ENCODE results near the gene GFOD1. TPM values are rescaled to one million over a fixed set of nuclear protein-coding genes. Genes with fewer than 3 reads are reported as not detected.

Gene GFOD1
- total RNA-seq, 2 donors from 2014 or later = 23.8 to 25.3 TPM

- ATAC-seq (ENCODE audit: insufficient number of reproducible peaks, low FRiP score, low read depth) (no peak), DNase-seq (ENCODE audit: low spot score) (no peak)
- H3K27ac ChIP-seq = no peak overlapping the region
- H3K36me3 ChIP-seq = no peaks in the 10 kb centered on the region
- H3K27me3 ChIP-seq (replicated peaks; ENCODE audit: insufficient read depth) = no peaks in the 10 kb centered on the region
- H3K4me3 ChIP-seq = no peak overlapping the region
- H3K9me3 ChIP-seq = no peaks in the 10 kb centered on the region
- peaks cover 22 to 39% of the 10 kb centered on the region in 2 donors for H3K4me1 ChIP-seq (ENCODE audit: control insufficient read depth in 1 of 2, low read depth in 2 of 2)
- TF ChIP-seq, protein P1, sequence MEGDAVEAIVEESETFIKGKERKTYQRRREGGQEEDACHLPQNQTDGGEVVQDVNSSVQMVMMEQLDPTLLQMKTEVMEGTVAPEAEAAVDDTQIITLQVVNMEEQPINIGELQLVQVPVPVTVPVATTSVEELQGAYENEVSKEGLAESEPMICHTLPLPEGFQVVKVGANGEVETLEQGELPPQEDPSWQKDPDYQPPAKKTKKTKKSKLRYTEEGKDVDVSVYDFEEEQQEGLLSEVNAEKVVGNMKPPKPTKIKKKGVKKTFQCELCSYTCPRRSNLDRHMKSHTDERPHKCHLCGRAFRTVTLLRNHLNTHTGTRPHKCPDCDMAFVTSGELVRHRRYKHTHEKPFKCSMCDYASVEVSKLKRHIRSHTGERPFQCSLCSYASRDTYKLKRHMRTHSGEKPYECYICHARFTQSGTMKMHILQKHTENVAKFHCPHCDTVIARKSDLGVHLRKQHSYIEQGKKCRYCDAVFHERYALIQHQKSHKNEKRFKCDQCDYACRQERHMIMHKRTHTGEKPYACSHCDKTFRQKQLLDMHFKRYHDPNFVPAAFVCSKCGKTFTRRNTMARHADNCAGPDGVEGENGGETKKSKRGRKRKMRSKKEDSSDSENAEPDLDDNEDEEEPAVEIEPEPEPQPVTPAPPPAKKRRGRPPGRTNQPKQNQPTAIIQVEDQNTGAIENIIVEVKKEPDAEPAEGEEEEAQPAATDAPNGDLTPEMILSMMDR (IDR thresholded peaks at IDR 0.05) = no peak
Measured at GRCh38 chr6:13451181-13451895, 36.1 kb downstream of the GFOD1 start.

DNA sequence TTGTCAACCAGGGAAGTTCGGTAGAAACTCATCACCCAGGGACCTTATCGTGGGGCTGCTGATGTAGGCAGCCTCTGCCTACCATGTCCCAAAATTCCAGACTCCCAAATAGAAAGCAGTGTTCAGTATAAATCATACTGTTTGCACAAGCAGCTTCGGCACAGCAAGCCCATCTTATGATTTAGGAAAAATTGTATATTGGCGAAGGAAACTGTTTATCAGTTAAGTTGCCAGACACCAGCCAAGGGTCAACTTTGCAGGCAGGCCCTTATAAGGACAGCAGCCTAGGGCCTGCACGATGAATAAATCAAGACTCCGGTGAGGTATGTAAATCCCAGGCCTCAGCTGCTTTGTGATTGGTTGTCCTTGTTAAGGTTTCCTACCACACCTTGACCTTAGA is 36.8 kb downstream of the GFOD1 start:
- Histone ChIP-seq H3K9me3 (no peaks in the 10 kb centered on the region), H3K36me3 (no peaks in the 10 kb centered on the region), H3K27me3 (replicated peaks; ENCODE audit: insufficient read depth) (no peaks in the 10 kb centered on the region), H3K4me1 (ENCODE audit: control insufficient read depth in 1 of 2, low read depth in 2 of 2) (peaks cover 24 to 43% of the 10 kb centered on the region in 2 donors), H3K4me3 (no peak overlapping the region), H3K27ac (no peak overlapping the region)
- no peak for DNase-seq (ENCODE audit: low spot score)
- ATAC-seq (ENCODE audit: insufficient number of reproducible peaks, low FRiP score, low read depth) = no peak
- TF ChIP-seq, protein P1 (IDR thresholded peaks at IDR 0.05) = no peak

DNA sequence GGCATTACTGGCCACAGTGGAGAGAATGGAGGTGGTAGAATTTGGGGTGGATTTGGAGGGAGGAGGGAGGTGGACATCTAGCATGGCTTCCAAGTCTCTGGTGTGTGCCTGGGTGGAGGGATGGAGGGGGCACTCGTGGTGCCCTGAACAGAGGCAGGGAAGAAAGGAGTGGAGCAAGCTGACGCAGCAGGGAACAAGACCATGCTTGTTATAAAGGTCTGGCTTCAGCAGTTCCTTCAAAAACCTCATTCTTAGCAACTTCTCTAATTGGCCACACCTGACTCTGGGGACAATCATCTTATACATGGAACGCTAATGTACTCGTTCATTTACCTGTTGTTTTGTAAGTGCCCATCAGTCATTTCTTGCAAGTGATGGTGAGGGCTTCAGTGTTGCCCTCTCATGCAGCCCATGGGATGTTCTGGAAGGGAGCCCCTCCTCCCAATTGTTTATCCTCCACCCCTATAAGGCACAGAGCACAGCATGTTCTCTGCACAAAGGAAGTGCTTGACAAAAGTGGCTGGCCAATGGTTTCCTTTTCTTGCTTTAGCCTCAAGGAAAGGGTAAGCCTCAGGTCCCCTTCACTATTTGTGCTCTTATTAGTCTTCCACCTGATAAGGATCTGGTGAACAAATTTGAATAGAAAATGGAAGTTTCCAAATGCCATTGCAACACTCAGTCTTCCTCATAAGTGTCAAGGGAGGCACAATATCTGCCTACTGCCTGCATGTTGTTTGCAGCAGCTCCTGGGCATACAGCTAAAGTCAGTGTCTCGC is 39.3 kb downstream of the GFOD1 start:
- TF ChIP-seq, protein P1 (IDR thresholded peaks at IDR 0.05) = no peak

GRCh38 chr6:13446381-13446780 is 41.0 kb downstream of the GFOD1 start:
- H3K36me3 ChIP-seq = no peaks in the 10 kb centered on the region
- ATAC-seq (ENCODE audit: insufficient number of reproducible peaks, low FRiP score, low read depth) (no peak), DNase-seq (ENCODE audit: low spot score) (no peak)
- H3K4me3 ChIP-seq = no peak overlapping the region
- no peaks in the 10 kb centered on the region for H3K27me3 ChIP-seq (replicated peaks; ENCODE audit: insufficient read depth)
- peaks cover 21 to 32% of the 10 kb centered on the region in 2 donors for H3K4me1 ChIP-seq (ENCODE audit: control insufficient read depth in 1 of 2, low read depth in 2 of 2)
- peak overlapping the region in 1 of 2 donors; percentile 49 for H3K27ac ChIP-seq
- TF ChIP-seq, protein P1 (IDR thresholded peaks at IDR 0.05) = no peak
- no peaks in the 10 kb centered on the region for H3K9me3 ChIP-seq

More for the DNA sequence above, 39.3 kb downstream of the GFOD1 start:
- Histone ChIP-seq H3K27ac (peak overlapping the region; percentile 41 to 49), H3K9me3 (no peaks in the 10 kb centered on the region), H3K36me3 (no peaks in the 10 kb centered on the region), H3K4me1 (ENCODE audit: control insufficient read depth in 1 of 2, low read depth in 2 of 2) (peaks cover 21 to 32% of the 10 kb centered on the region in 2 donors), H3K27me3 (replicated peaks; ENCODE audit: insufficient read depth) (no peaks in the 10 kb centered on the region), H3K4me3 (no peak overlapping the region)
- no peak for DNase-seq (ENCODE audit: low spot score)
- no peak for ATAC-seq (ENCODE audit: insufficient number of reproducible peaks, low FRiP score, low read depth)

- ATAC-seq (ENCODE audit: insufficient number of reproducible peaks, low FRiP score, low read depth) = no peak
- H3K27ac ChIP-seq = peak overlapping the region in 1 of 2 donors; percentile 49
- TF ChIP-seq, protein P1 (IDR thresholded peaks at IDR 0.05) = no peak
Measured at GRCh38 chr6:13445744-13446115, 41.7 kb downstream of the GFOD1 start.

More at GRCh38 chr6:13445744-13446115, 41.7 kb downstream of the GFOD1 start:
- Histone ChIP-seq H3K27me3 (replicated peaks; ENCODE audit: insufficient read depth) (no peaks in the 10 kb centered on the region), H3K4me1 (ENCODE audit: control insufficient read depth in 1 of 2, low read depth in 2 of 2) (peaks cover 21 to 32% of the 10 kb centered on the region in 2 donors), H3K36me3 (no peaks in the 10 kb centered on the region), H3K9me3 (no peaks in the 10 kb centered on the region), H3K4me3 (no peak overlapping the region)
- DNase-seq (ENCODE audit: low spot score) = no peak
